WTC11 (cell line): ENCODE data around the gene FGD5. TPM values are rescaled to one million over a fixed set of nuclear protein-coding genes. Genes with fewer than 3 reads are reported as not detected.

ENCODE experiments used
- ATAC-seq: fragments of 200-7000 bp; cut with Tn5 transposase; 2 replicates; pipeline ENCODE4 v1.10.0; 2021; ENCODE audit warnings: mild to moderate bottlenecking, moderate library complexity
- CTCF ChIA-PET: fragments of 300-600 bp; sonication (Branson Sonifier 250); formaldehyde crosslinking; loops from one replicate; lab custom pipeline; 2021; ENCODE audit warnings: antibody characterized with exemption; lab: Charles Lee
- POLR2A ChIA-PET: fragments of 350-600 bp; sonication (Branson Sonifier 250); formaldehyde crosslinking; loops from one replicate; lab custom pipeline; 2021; ENCODE audit warnings: antibody characterized with exemption; lab: Charles Lee
- DNase-seq: peaks from one replicate; pipeline ENCODE4 v3.0.0; 2021; ENCODE audit warnings: low spot score
- H3K27ac Mint-ChIP-seq: 2 replicates; pipeline ENCODE4 v1.8.0; 2021; ENCODE audit warnings: mixed read lengths
- H3K27me3 Mint-ChIP-seq: 2 replicates; pipeline ENCODE4 v1.8.0; 2021; ENCODE audit warnings: low read depth, mild to moderate bottlenecking, moderate library complexity, mixed read lengths
- H3K36me3 Mint-ChIP-seq: 2 replicates; pipeline ENCODE4 v1.8.0; 2021; ENCODE audit warnings: mixed read lengths
- H3K4me1 Mint-ChIP-seq: 2 replicates; pipeline ENCODE4 v1.8.0; 2022; ENCODE audit warnings: mixed read lengths
- H3K4me3 Mint-ChIP-seq: 2 replicates; pipeline ENCODE4 v1.8.0; 2021; ENCODE audit warnings: mild to moderate bottlenecking, moderate library complexity, mixed read lengths
- H3K9me3 Mint-ChIP-seq: 2 replicates; pipeline ENCODE4 v1.8.0; 2021; ENCODE audit warnings: mixed read lengths
- ATF1 ChIP-seq: sonication (generic); formaldehyde crosslinking; IDR thresholded peaks from 2 replicates; pipeline ENCODE4 v1.8.1; 2023; ENCODE audit warnings: mild to moderate bottlenecking, moderate library complexity, missing genetic modification reagents
- CBFB ChIP-seq: sonication (generic); formaldehyde crosslinking; IDR thresholded peaks from 2 replicates; pipeline ENCODE4 v1.8.1; 2022; ENCODE audit warnings: mild to moderate bottlenecking, low read depth, missing genetic modification reagents
- ELF4 ChIP-seq: sonication (generic); formaldehyde crosslinking; IDR thresholded peaks from 2 replicates; pipeline ENCODE4 v1.8.1; 2022; ENCODE audit warnings: low read depth, mild to moderate bottlenecking, moderate library complexity, missing genetic modification reagents
- FOXK1 ChIP-seq: sonication (generic); formaldehyde crosslinking; IDR thresholded peaks from 2 replicates; pipeline ENCODE4 v1.8.0; 2022; ENCODE audit warnings: mild to moderate bottlenecking, moderate library complexity, missing genetic modification reagents
- JAZF1 ChIP-seq: fragments of 250-450 bp; sonication (Bioruptor Pico); IDR thresholded peaks from 2 replicates; pipeline ENCODE4 v1.9.0; 2021; ENCODE audit warnings: moderate library complexity, mild to moderate bottlenecking, inconsistent platforms
- KAT7 ChIP-seq: sonication (generic); formaldehyde crosslinking; IDR thresholded peaks from 2 replicates; pipeline ENCODE4 v1.8.1; 2023; ENCODE audit warnings: missing genetic modification reagents, mild to moderate bottlenecking, borderline replicate concordance
- MYBL2 ChIP-seq: sonication (generic); formaldehyde crosslinking; IDR thresholded peaks from 2 replicates; pipeline ENCODE4 v1.8.1; 2023; ENCODE audit warnings: mild to moderate bottlenecking, moderate library complexity, missing genetic modification reagents
- NFE2L1 ChIP-seq: sonication (generic); formaldehyde crosslinking; IDR thresholded peaks from 2 replicates; pipeline ENCODE4 v1.8.1; 2023; ENCODE audit warnings: missing genetic modification reagents
- NR3C1 ChIP-seq: sonication (generic); formaldehyde crosslinking; conservative IDR thresholded peaks from 2 replicates; pipeline ENCODE4 v1.8.1; 2023; ENCODE audit warnings: low read depth, mild to moderate bottlenecking, missing genetic modification reagents
- ZNF396 ChIP-seq: fragments of 250-450 bp; sonication (Bioruptor Pico); IDR thresholded peaks from 2 replicates; pipeline ENCODE4 v1.8.0; 2021; ENCODE audit warnings: mild to moderate bottlenecking, moderate library complexity, borderline replicate concordance
- ZNF416 ChIP-seq: fragments of 250-450 bp; sonication (Bioruptor Pico); IDR thresholded peaks from 2 replicates; pipeline ENCODE4 v1.9.0; 2021; ENCODE audit warnings: mild to moderate bottlenecking, inconsistent platforms
- total RNA-seq: library from RNA; stranded (reverse); gene quantifications from 3 replicates; pipeline ENCODE4 v1.2.3, GENCODE V29; 2021
- TF ChIP-seq, protein P1 (sequence below): sonication (generic); formaldehyde crosslinking; IDR thresholded peaks from 2 replicates; pipeline ENCODE4 v1.8.1; 2023; ENCODE audit warnings: mild to moderate bottlenecking, missing genetic modification reagents, moderate library complexity
- TF ChIP-seq, protein P2 (sequence below): sonication (generic); formaldehyde crosslinking; IDR thresholded peaks from 2 replicates; pipeline ENCODE4 v1.8.1; 2022; ENCODE audit warnings: mild to moderate bottlenecking, missing genetic modification reagents, moderate library complexity, borderline replicate concordance
- TF ChIP-seq, protein P3 (sequence below): fragments of 250-450 bp; sonication (Bioruptor Pico); IDR thresholded peaks from 2 replicates; pipeline ENCODE4 v1.9.0; 2021; ENCODE audit warnings: mild to moderate bottlenecking, borderline replicate concordance
- TF ChIP-seq, protein P4 (sequence below): sonication (generic); formaldehyde crosslinking; IDR thresholded peaks from 2 replicates; pipeline ENCODE4 v1.8.1; 2023; ENCODE audit warnings: mild to moderate bottlenecking, moderate library complexity, missing genetic modification reagents

FGD5 gene
- total RNA-seq, 1 experiment from 2014 or later: 18.3 TPM

DNA sequence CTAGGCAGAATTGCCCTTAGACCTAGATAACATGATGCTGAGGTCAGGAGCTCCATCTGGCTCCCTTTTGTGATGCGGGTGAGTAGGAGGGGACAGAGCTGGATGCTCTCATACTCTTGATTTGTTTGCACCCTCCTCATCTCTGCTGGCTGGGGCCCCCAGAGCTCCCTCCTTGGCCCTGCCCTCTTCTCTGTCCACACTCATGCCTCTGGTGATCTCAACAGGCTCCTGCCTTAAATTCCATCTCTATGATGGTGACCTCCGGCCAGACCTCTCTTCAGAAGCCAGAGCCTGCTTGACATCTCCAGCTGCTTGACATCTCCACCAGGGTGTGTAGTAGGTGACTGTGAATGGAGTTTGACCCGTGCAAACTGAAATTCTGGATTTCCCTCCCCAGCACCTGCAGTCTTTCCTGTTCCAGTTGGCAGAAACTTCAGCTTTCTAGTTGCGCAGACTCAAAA, 4.3 kb upstream of the FGD5 start:
- H3K27me3 Mint-ChIP-seq: peaks cover 26% of the 10 kb centered on the region
- ATAC-seq (no peak), DNase-seq (no peak)
- no peaks in the 10 kb centered on the region for H3K9me3 Mint-ChIP-seq
- CTCF ChIA-PET: interaction anchor here (0.6 to 2.0 kb wide), 9 partner anchors 8 to 186 kb away, joined by 3 to 7 read pairs (median 4); no protein-coding TSS in a partner anchor
- H3K4me3 Mint-ChIP-seq: no peak overlapping the region
- H3K36me3 Mint-ChIP-seq: peaks cover 4% of the 10 kb centered on the region; the same call in 1 of the 2 replicates
- TF ChIP-seq KAT7 (CRISPR knock-in tag) (no peak), ZNF416 (CRISPR knock-in tag) (no peak), FOXK1 (CRISPR knock-in tag) (no peak), ELF4 (CRISPR knock-in tag) (no peak)
- TF ChIP-seq, protein P1, sequence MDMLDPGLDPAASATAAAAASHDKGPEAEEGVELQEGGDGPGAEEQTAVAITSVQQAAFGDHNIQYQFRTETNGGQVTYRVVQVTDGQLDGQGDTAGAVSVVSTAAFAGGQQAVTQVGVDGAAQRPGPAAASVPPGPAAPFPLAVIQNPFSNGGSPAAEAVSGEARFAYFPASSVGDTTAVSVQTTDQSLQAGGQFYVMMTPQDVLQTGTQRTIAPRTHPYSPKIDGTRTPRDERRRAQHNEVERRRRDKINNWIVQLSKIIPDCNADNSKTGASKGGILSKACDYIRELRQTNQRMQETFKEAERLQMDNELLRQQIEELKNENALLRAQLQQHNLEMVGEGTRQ (CRISPR knock-in tag): no peak
- POLR2A ChIA-PET: no interaction called here
- H3K27ac Mint-ChIP-seq: no peak overlapping the region
- H3K4me1 Mint-ChIP-seq: peaks cover 36% of the 10 kb centered on the region

DNA sequence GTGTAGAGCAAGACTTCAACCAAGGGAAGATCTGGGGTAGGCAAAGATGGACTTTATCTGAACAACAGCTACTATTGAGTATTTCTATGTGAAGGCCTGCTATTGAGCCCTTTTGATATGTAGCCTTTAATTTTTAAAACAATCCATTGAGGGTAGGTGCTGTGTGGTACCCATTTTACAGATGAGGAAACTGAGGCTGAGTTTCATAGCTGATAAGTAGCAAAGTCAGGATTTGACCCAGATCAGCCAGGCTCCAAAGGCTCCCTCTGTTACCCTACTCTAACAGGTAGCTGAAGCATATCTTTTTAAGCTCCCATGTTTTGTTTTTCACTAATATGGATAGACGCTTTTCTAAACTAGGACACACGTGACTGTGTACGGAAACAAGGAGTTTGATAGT, 2.4 kb upstream of the FGD5 start:
- no peaks in the 10 kb centered on the region for H3K9me3 Mint-ChIP-seq
- no peak for TF ChIP-seq ZNF396 (CRISPR knock-in tag)
- TF ChIP-seq, protein P2, sequence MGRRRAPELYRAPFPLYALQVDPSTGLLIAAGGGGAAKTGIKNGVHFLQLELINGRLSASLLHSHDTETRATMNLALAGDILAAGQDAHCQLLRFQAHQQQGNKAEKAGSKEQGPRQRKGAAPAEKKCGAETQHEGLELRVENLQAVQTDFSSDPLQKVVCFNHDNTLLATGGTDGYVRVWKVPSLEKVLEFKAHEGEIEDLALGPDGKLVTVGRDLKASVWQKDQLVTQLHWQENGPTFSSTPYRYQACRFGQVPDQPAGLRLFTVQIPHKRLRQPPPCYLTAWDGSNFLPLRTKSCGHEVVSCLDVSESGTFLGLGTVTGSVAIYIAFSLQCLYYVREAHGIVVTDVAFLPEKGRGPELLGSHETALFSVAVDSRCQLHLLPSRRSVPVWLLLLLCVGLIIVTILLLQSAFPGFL: no peak
- TF ChIP-seq, protein P3, sequence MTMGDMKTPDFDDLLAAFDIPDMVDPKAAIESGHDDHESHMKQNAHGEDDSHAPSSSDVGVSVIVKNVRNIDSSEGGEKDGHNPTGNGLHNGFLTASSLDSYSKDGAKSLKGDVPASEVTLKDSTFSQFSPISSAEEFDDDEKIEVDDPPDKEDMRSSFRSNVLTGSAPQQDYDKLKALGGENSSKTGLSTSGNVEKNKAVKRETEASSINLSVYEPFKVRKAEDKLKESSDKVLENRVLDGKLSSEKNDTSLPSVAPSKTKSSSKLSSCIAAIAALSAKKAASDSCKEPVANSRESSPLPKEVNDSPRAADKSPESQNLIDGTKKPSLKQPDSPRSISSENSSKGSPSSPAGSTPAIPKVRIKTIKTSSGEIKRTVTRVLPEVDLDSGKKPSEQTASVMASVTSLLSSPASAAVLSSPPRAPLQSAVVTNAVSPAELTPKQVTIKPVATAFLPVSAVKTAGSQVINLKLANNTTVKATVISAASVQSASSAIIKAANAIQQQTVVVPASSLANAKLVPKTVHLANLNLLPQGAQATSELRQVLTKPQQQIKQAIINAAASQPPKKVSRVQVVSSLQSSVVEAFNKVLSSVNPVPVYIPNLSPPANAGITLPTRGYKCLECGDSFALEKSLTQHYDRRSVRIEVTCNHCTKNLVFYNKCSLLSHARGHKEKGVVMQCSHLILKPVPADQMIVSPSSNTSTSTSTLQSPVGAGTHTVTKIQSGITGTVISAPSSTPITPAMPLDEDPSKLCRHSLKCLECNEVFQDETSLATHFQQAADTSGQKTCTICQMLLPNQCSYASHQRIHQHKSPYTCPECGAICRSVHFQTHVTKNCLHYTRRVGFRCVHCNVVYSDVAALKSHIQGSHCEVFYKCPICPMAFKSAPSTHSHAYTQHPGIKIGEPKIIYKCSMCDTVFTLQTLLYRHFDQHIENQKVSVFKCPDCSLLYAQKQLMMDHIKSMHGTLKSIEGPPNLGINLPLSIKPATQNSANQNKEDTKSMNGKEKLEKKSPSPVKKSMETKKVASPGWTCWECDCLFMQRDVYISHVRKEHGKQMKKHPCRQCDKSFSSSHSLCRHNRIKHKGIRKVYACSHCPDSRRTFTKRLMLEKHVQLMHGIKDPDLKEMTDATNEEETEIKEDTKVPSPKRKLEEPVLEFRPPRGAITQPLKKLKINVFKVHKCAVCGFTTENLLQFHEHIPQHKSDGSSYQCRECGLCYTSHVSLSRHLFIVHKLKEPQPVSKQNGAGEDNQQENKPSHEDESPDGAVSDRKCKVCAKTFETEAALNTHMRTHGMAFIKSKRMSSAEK (CRISPR knock-in tag): no peak
- TF ChIP-seq NR3C1 (CRISPR knock-in tag): no peak
- TF ChIP-seq MYBL2 (CRISPR knock-in tag): no peak
- no peak for TF ChIP-seq ATF1 (CRISPR knock-in tag)
- ChIA-PET POLR2A (no interaction called here), CTCF (interaction anchor here (1.5 kb wide), 1 partner anchor 35 kb away, joined by 3 read pairs; no protein-coding TSS in a partner anchor)
- H3K36me3 Mint-ChIP-seq: peaks cover 5% of the 10 kb centered on the region; the same call in 1 of the 2 replicates
- no peak for DNase-seq
- no peak overlapping the region for H3K27ac Mint-ChIP-seq
- H3K4me1 Mint-ChIP-seq: peaks cover 30% of the 10 kb centered on the region
- ATAC-seq: no peak
- peaks cover 12% of the 10 kb centered on the region for H3K27me3 Mint-ChIP-seq
- H3K4me3 Mint-ChIP-seq: no peak overlapping the region

DNA sequence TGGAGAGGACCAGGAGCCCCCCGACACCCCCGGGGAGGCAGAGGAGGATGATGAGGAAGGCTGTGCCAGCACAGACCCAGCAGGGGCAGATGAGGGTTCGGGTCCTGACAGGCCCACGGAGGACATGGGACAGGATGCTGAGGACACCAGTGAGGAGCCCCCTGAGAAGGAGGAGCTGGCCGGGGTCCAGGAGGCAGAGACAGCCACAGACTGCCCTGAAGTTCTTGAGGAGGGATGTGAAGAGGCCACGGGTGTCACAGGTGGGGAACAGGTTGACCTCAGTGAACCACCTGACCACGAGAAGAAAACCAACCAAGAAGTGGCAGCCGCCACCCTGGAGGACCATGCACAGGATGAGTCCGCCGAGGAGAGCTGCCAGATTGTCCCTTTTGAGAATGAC, 909 bp downstream of the FGD5 start:
- POLR2A ChIA-PET: no interaction called here
- Mint-ChIP-seq H3K4me1 (peaks cover 27% of the 10 kb centered on the region), H3K36me3 (peaks cover 5% of the 10 kb centered on the region; the same call in 1 of the 2 replicates)

More for the DNA sequence above, 909 bp downstream of the FGD5 start:
- Mint-ChIP-seq H3K27ac (no peak overlapping the region), H3K27me3 (no peaks in the 10 kb centered on the region; the same call in 1 of the 2 replicates), H3K4me3 (no peak overlapping the region), H3K9me3 (no peaks in the 10 kb centered on the region)
- DNase-seq (no peak), ATAC-seq (no peak)
- CTCF ChIA-PET: no interaction called here
- TF ChIP-seq JAZF1 (CRISPR knock-in tag) (no peak), CBFB (CRISPR knock-in tag) (no peak), NFE2L1 (CRISPR knock-in tag) (no peak)
- TF ChIP-seq, protein P4, sequence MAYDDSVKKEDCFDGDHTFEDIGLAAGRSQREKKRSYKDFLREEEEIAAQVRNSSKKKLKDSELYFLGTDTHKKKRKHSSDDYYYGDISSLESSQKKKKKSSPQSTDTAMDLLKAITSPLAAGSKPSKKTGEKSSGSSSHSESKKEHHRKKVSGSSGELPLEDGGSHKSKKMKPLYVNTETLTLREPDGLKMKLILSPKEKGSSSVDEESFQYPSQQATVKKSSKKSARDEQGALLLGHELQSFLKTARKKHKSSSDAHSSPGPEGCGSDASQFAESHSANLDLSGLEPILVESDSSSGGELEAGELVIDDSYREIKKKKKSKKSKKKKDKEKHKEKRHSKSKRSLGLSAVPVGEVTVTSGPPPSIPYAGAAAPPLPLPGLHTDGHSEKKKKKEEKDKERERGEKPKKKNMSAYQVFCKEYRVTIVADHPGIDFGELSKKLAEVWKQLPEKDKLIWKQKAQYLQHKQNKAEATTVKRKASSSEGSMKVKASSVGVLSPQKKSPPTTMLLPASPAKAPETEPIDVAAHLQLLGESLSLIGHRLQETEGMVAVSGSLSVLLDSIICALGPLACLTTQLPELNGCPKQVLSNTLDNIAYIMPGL (CRISPR knock-in tag): no peak
